ENCODE measurements around the gene CCNB3. TPM values are rescaled to one million over a fixed set of nuclear protein-coding genes. Genes with fewer than 3 reads are reported as not detected.

Gene CCNB3
- total RNA-seq (under 1 TPM; 0.58 to 0.85 TPM), polyA plus RNA-seq (ENCODE audit: insufficient read length in 6 of 6) (under 1 TPM; 0.51 to 0.77 (median 0.65) TPM)
- long read RNA-seq, donor 1: 0 reads
- long read RNA-seq, donor 2: 0 reads
- long read RNA-seq, donor 3: 0 reads
- long read RNA-seq, donor 4: 0 reads
- long read RNA-seq, donor 5: 0 reads
- long read RNA-seq, donor 6: 0 reads
- long read RNA-seq, donor 7: 0 reads
- long read RNA-seq, donor 8: 0 reads
- long read RNA-seq, donor 9: 0 reads
- long read RNA-seq, donor 10: 0 reads
- long read RNA-seq, donor 11: 0 reads
- long read RNA-seq, donor 12: 0 reads

GRCh38 chrX:50204364-50204899 is at the start of gene CCNB3:
Gene CCNB3 (plus strand): TSS chrX:50204765. CDS start chrX:50285164, 80,399 bp downstream.
- Histone ChIP-seq H3K4me1 (no peaks in the 10 kb centered on the region), H3K4me3 (peak within 1 kb of the TSS in 1 of 2 donors; percentile 16), H3K27ac (peak within 1 kb of the TSS; percentile 23 to 51), H3K36me3 (no peaks in the 10 kb centered on the region), H3K27me3 (no peaks in the 10 kb centered on the region), H3K9me3 (no peaks in the 10 kb centered on the region)
- TF ChIP-seq CTCF (IDR thresholded peaks at IDR 0.05): peak; percentile 43 to 54
- intact Hi-C loops (cut with DNase I): no loop called here
- DNase-seq: peak; percentile 49 to 82 (median 60)
- ATAC-seq: peak; percentile 95

DNA sequence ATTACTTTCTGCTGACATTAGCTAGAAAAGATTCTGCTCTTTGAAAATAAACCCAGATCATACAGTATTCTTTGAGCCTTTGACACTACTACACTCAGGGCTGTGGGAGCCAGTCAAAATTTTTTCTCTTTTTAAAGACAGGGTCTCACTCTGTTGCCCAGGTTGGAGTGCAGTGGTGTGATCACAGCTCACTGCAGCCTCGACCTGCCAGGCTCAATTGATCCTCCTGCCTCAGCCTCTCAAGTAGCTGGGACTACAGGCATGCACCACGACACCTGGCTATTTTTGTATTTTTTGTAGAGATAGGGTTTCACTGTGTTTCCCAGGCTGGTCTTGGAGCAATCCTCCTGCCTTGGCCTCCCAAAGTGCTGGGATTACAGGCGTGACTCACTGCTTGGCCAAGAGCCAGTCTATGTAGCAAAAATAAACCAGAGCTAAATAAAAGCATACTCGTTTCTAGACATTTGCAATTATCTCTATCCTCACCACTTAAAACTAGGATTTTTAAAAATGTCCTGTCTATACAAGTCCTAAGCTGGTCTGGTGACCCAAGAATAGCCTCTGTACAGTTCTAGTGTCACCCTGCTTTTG is 46.9 kb upstream of the CCNB3 start:
- Histone ChIP-seq H3K4me3 (no peak overlapping the region), H3K27ac (no peak overlapping the region), H3K4me1 (no peaks in the 10 kb centered on the region), H3K36me3 (no peaks in the 10 kb centered on the region), H3K27me3 (no peaks in the 10 kb centered on the region), H3K9me3 (no peaks in the 10 kb centered on the region)
- ATAC-seq (no peak), DNase-seq (no peak)
- intact Hi-C loops (cut with DNase I): no loop called here
- no peak for TF ChIP-seq CTCF (IDR thresholded peaks at IDR 0.05)

- Histone ChIP-seq H3K4me1 (no peaks in the 10 kb centered on the region), H3K4me3 (no peak overlapping the region), H3K9me3 (no peaks in the 10 kb centered on the region), H3K27me3 (no peaks in the 10 kb centered on the region), H3K36me3 (no peaks in the 10 kb centered on the region), H3K27ac (no peak overlapping the region)
- intact Hi-C loops (cut with DNase I): no loop called here
- no peak for TF ChIP-seq CTCF (IDR thresholded peaks at IDR 0.05)
- ATAC-seq: no peak
- DNase-seq: no peak
Measured at GRCh38 chrX:50158593-50158992, 46.0 kb upstream of the CCNB3 start.

- no peak for ATAC-seq
- H3K27ac ChIP-seq: no peak overlapping the region
- H3K4me3 ChIP-seq: no peak overlapping the region
- H3K27me3 ChIP-seq: no peaks in the 10 kb centered on the region
- no peaks in the 10 kb centered on the region for H3K36me3 ChIP-seq
- TF ChIP-seq CTCF (IDR thresholded peaks at IDR 0.05): no peak
- no peaks in the 10 kb centered on the region for H3K4me1 ChIP-seq
- DNase-seq: no peak
- H3K9me3 ChIP-seq: no peaks in the 10 kb centered on the region
- intact Hi-C loops (cut with DNase I): no loop called here
Measured at GRCh38 chrX:50161127-50161526, 43.4 kb upstream of the CCNB3 start.

DNA sequence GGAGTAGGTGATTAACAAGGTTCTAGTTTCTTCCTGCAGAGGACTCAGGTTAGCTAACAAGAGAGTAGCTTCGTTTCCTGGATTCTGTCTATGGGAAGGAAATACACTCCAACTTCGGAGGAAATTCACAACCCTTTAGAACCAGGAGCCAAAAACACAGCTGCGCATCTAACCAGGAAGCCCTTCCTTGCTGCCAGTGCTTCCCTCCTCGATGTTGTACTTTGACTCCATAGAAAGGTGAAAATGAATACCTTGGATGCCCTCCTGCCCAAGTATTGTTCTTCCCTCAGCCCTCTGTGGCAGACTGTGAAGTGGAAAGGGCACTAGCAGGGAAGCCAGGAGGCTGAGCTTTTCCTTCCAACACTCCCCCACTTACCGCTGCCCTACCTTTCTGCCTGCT is 38.8 kb upstream of the CCNB3 start:
- no peaks in the 10 kb centered on the region for H3K9me3 ChIP-seq
- intact Hi-C loops (cut with DNase I): no loop called here
- TF ChIP-seq CTCF (IDR thresholded peaks at IDR 0.05): no peak
- H3K36me3 ChIP-seq: no peaks in the 10 kb centered on the region
- ATAC-seq (no peak), DNase-seq (no peak)
- no peaks in the 10 kb centered on the region for H3K4me1 ChIP-seq
- H3K4me3 ChIP-seq: no peak overlapping the region
- H3K27me3 ChIP-seq: no peaks in the 10 kb centered on the region
- H3K27ac ChIP-seq: no peak overlapping the region

All from left lung (tissue), 14 donors.